Measurements from ENCODE around the gene TMEM63A. TPM values are rescaled to one million over a fixed set of nuclear protein-coding genes. Genes with fewer than 3 reads are reported as not detected.
"Not testable (repeated sequence)": the region's sequence is repeated elsewhere in the genome, so short reads cannot be mapped to it uniquely, and the experiment has no call there.

The TMEM63A gene
- total RNA-seq, 1 donor from 2014 or later, result 12.4 TPM

- no peak for DNase-seq
These were observed 38.8 kb downstream of the TMEM63A start for GRCh38 chr1:225843426-225843795.

DNA sequence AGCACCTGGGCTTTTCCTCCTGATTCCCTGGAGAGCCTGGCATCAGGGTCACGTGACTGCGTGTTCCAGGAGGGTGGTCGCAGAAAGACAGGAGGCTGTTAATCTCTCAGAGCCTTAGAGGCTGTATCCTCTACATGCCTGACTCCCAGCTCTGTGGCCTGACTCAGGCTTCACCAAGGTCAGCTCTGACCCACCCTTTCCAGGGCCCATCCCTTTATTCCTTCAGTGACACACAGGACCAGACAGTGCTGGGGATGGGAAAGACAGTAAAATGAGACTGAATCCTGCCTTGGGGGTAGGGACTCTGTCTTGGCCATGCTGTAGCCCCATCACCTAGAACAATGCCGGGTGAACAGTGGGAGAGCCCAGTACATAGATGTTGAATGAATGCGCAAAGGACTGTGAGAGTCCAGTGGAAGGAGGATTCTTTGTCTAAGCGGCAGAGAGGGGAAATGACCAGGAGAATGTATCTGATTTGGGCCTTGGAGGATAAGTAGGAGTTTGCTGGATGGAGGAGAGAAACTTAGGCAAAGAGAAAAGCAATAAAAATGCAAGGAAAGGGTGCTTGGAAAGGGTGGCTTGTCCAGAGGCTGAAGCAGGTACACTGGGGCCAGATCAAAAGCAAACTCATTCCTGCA, 39.3 kb downstream of the TMEM63A start:
- DNase-seq, result no peak

- no peak for DNase-seq
These were observed 40.1 kb downstream of the TMEM63A start for GRCh38 chr1:225842074-225842473.

- DNase-seq, result no peak
These were observed 41.5 kb downstream of the TMEM63A start for GRCh38 chr1:225840713-225841112.

- no peak for DNase-seq
These were observed 42.0 kb downstream of the TMEM63A start for GRCh38 chr1:225840223-225840610.

- no peak for DNase-seq
These were observed 43.4 kb downstream of the TMEM63A start for GRCh38 chr1:225838793-225839192.

GRCh38 chr1:225836296-225836695, 45.9 kb downstream of the TMEM63A start:
- DNase-seq, result not testable (repeated sequence)

DNA sequence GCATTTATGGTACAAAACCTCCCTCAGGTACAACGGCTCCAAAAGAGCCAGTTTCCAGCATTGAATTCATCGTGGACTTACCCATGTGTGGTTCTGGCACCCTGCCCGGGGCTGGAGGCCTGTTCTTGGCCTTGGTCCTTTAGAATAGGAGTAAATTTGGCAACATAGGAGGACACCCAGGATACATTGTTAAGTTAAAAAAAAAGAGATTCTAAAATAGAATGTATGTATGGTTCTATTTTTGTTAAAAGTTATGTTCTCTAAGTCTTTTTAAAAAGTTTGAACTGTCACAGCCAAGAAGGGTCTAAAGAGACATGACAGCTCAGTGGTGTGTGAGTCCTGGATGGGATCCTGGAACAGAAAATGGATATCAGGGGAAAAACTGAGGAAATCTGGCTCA, 46.3 kb downstream of the TMEM63A start:
- DNase-seq, result no peak

- no peak for DNase-seq
These were observed 47.5 kb downstream of the TMEM63A start for GRCh38 chr1:225834417-225835329.

DNA sequence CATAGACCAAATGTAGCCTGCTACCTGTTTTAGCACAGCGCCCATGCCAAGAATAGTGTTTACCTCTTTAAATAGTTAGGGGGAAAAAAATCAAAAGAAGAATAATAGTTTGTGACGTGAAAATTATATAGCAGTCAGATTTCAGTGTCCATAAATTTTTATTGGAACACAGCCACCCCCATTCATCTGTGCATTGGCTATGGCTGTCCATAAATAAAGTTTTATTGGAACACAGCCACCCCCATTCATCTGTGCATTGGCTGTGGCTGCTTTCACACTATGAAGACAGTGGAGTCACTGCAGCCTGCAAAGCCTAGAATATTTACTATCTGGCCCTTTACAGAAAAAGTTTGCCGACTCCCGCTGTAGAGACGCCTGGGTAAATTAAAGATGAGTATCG, 51.3 kb downstream of the TMEM63A start:
- DNase-seq, result no peak

DNA sequence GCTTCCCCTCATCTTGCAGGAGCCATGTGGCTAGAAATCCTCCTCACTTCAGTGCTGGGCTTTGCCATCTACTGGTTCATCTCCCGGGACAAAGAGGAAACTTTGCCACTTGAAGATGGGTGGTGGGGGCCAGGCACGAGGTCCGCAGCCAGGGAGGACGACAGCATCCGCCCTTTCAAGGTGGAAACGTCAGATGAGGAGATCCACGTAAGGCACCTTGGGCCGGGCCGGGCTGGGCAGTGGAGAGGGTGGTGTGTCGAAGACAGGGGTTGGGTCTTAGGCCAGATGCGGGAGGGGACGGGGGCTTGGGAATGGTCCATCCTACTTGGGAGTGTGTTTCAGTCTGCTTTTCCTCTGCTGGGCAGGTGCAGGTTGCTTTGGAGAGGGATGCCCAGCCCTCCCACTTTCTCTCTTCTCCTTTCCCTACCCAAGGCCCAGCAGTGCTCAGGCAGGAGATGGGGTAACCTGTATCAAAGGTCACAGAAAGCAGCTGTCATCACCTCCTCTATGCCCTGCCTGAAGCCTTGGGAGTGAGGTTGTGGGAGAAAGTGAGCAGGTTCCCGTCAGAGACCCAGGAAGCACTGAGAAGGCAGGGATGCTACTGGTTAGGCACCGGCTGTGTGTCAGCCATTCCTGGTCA, 53.4 kb downstream of the TMEM63A start:
- no peak for DNase-seq

DNA sequence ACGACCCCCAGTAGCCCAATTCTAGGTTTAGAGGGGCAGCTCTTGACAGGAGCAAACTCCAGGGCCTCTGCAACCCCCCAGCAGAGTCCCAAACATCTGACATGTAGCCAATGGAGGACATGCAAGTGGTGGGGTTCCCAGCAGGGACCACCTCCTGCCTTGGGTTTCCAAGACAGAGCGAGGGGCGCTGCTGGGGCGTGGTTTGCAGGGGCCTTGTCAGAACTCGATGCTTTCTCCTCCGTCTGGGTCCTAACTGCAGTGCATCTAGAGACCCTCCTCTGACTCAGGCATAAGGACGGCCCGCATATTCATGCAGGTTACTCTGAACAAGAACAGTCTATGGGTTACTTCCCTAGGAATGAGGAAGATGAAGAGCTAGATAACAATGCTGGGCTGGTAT, 55.1 kb downstream of the TMEM63A start:
- no peak for DNase-seq

GRCh38 chr1:225825607-225826007, 56.6 kb downstream of the TMEM63A start:
- DNase-seq, result no peak

- DNase-seq, result no peak
These were observed 57.1 kb downstream of the TMEM63A start for GRCh38 chr1:225825078-225825477.

DNA sequence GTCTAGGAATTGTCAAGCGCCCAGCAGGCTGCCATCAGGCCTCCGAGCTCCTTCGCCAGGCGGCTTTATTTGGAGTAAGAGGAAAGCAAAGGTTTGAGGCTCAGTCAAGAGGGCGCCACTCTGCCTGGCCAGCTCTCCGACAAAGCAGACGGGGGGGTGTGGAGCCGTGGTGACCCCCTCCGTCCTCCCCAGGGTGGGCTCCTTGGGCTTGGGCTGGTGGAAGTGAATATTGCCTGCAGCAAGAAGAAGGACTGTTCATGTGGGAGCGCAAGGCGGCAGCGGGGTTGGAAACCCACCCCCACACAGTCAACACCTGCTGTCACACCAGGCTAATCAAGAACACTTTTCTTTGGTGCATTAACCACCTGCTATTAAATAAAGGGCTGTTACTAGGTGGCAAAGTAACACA, 57.6 kb downstream of the TMEM63A start:
- DNase-seq, result no peak

DNA sequence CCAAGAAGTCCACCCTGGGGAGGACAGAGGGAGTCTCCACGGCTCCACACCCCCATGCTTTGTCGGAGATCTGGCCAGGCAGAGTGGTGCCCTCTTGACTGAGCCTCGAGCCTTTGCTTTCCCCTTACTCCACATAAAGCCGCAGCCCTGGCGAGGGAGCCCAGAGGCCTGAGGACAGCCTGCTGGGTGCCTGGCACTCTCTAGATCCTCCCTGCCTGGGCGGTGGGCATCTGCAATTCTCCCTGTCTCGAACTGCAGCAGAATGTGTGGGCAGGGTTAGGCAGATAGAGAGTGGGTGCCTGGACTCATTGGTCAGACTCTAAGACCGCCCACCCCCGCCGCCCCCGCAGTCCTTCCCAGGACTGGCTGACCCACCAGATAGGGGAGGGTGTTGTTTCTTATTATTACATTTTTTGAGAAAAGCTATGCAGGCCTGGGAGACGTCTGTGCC, 58.3 kb downstream of the TMEM63A start:
- DNase-seq, result no peak

DNA sequence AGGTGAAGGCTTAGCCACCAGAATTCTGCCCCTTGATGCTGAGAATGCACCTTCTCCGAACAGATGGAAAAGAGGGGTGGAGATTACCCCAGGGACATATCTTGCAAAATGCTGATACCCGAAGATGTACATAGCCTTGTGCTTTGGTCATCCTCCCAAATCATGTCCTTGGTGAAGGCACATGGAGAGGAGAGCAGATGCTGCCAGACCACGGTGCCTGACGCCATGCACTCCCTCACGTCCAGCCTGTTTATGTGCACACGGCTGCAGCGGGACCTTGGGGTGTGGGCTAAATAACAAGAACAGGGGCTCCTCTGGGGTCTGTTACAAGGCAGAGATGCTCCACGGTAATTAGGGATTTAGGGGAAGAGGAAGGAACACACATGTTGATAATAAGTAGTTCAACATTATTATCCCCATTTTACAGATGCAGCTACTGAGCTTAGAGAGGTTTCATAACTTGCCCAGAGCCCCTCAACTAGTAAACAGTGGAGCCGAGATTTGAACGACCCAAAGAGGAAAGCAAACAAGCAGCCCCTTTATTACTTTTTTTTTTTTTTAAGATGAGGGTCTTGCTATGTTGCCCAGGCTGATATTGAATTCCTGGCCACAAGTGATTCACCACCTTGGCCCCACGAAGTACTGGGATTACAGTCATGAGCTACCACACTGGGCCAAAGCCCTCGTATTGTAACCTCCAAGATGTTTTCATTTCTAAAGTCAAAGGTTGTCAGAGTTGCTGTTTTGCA, 59.4 kb downstream of the TMEM63A start:
- no peak for DNase-seq

DNA sequence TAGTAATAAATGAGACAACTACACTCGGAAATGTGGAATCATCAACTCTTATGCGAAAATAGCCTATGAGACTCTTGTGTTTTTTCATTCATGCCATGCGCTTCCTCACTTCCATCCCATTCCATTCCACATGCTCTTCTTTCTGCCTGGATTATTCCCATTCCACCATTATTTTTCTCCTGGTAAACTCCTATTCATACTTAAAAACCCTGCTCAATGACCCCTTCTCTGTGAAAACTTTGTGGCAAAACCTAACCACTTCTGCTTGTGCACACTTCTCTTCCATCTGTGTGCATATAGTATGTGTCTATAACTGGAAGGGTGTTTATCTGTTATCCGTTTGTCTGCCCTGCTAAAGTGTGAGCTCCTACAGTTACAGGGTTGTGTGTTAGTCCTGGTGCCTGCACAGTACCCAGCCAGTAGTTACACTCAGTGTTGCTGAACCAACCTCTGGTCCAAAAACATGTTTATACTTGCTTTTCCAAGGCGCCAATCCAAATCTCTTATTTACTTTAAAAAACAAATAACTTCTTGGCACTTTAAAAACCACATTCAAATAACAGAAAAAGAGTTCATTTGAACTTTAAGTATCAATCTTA, 61.6 kb downstream of the TMEM63A start:
- DNase-seq, result no peak

DNA sequence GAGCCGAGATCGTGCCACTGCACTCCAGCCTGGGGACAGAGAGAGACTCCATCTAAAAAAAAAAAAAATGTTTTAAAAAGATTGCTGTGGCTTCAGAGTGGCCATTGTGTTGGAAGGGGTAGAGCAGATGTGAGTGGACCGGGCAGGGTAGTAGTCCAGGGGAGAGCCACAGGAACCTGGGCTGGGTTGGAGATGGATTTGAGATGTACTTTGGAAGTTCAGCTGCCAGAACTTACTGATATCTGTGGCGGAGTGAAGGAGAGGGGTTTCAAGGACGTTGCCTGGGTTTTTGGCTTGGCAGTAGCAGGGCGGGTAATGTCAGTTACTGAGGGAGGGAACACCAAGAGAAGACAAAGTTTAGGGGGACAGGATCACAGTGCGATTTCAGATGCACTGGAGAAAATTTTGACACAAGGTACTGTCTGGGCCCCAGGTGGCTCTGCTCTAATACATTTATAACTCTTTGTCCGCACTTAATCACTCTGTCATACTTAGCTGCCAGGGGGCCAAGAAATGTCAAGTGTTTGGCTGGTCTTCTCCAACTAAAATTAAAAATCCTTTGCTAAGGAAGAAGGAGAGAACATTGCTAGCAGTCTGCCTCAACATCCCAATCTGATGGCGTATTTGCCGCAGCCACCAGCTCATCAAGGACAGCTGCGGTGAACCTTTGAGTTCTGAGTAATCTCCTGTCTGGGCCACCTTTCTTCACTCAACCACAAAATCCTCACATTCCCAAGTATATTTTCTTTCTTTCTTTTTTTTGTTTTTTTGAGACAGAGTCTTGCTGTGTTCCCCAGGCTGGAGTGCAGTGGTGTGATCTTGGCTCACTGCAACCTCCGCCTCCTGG, 62.6 kb downstream of the TMEM63A start:
- DNase-seq, result no peak

- no peak for DNase-seq
These were observed 64.0 kb downstream of the TMEM63A start for GRCh38 chr1:225818229-225818628.

DNA sequence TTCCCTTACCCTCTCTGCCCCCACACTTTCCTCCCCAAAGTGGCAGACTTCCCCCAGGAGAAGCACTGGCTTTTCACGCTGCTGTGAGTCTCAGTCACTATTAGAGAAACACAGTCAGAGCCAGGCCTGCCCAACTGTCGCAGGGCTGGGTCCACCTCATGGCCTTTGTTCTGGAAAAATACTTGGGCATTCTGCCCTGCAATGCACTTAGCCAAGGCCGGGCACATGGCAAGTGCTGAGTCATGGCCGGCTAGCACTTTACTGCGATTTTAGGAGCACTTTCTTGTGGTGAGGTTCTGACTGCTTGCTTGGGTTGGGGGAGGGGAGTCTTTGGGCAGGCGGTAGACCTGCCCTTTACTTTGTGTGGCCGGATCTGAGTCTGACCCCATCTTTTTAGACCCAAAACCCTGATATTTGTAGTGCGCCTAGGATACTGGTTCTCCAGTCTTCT, 64.5 kb downstream of the TMEM63A start:
- DNase-seq, result peak; percentile 84

Data from dermis blood vessel endothelial cell (primary cell).